Measurements from ENCODE around the gene ATP1B3.
"Not testable (repeated sequence)": the region's sequence is repeated elsewhere in the genome, so short reads cannot be mapped to it uniquely, and the experiment has no call there.

Gene ATP1B3

DNA sequence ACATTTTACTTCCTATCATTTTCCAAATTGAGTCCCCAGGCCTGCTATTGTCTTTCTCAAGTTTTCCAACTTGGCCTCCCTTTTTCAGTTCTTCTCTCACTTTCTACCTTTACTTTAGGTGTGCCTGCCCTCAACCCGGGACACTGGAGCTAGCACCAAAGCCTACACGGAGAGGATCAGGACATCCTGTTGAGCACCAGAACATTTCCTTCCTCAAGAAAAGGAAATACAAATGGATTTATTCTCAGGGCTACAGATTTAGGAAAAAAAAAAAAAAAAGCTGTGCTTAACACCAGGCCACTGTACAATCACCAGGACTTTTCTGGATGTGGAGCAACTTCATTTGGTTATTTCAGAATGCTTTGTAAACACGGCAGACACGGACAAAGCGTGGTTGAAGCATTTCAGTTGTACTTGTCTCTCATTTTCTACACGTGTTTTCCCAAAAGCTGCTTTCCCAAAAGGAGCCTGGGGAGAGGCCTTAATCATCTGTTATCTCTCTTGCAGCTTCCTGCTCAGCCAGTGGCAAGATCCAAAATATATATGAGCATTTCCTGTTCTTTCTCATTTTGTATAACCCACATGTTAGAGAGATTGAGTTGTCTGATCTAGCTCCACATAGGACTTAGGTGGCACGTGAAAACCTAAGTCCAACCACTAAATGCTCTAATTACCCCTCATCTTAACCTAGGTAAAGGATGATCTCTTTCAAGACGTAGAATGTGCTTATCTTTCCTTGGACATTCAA, 15.5 kb upstream of the ATP1B3 start:
- DNase-seq (ENCODE audit: low read depth in 2 of 2) = no peak

GRCh38 chr3:141862279-141862816, 14.1 kb upstream of the ATP1B3 start:
- no peak for DNase-seq (ENCODE audit: low read depth in 2 of 2)

DNA sequence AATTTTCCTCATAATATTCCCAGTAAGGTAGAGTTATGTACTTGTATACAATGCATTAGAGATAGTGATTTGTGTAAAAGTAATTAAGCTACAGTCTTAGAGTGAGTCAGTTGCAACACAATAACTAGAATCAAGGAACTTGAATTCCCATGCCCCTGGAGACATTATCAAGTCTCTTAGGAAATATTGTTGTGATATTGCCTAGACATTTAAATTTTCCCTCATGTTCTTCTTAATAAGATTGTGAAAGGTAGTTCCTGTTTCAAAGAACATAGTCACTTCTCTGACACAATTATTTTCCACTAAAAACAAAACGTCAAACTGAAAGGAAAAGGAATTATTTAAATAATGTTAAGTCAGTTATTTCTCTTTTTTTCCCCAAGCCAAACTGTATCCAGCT, 13.0 kb upstream of the ATP1B3 start:
- DNase-seq (ENCODE audit: low read depth in 2 of 2) = no peak

- no peak for DNase-seq (ENCODE audit: low read depth in 2 of 2)
Measured at GRCh38 chr3:141864281-141864970, 12.0 kb upstream of the ATP1B3 start.

- no peak for DNase-seq (ENCODE audit: low read depth in 2 of 2)
Measured at GRCh38 chr3:141865101-141865500, 11.3 kb upstream of the ATP1B3 start.

DNA sequence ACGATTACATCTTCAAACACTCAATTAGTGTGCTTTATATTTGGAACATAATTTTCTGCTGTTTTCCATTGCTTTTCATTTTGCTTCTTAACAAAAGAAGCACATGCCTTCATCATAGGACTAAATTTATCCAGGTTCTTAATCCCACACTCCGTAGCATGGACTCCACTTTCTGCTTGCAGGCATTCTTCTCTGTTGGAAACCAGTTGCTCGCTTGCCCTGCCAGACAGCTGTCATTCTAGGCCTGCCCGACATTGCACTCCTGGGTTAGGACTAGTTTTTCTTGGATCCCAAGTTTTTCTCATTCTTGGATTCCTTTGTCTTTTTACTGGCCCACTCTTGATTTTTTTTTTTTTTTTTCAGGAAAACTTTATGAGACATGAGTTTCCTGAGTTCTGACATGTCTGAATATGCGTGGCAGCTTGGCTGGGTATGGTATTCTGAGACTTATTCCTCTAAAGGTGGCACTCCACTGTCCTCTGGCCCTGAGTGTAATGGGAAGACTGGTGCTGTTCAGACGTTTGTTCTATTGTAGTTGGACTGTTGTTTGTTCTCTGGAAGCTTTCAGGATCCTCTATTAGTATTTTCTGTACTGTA, 6.3 kb upstream of the ATP1B3 start:
- no peak for DNase-seq (ENCODE audit: low read depth in 2 of 2)

DNA sequence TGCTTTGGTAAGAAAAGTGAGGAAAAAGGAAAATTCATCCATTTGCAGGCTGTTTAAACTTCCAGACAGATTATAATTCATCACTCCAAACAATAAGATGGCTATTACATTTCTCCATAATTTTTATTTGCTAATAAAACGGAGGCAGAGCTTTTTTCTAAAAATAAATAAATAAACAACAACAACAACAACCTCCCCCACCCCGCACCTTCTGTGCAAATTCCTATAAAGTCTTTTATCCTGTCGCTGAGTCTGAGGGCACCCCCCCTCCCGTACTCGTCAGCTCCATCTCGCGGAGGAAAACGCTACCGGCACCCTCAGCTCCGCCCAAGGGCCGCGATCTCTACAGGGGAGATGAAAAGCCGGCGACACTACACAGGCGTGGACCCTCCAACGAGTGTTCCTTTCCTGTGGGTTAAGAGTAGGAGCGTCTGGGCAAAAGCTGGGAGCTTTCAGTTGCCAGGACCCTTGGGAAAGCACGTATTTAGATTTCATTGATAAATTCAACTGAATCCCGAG, 1.0 kb upstream of the ATP1B3 start:
- DNase-seq (ENCODE audit: low read depth in 2 of 2) = peak; percentile 61 to 72

GRCh38 chr3:141875893-141876380, 506 bp upstream of the ATP1B3 start:
- peak; percentile 43 to 54 for DNase-seq (ENCODE audit: low read depth in 2 of 2)

GRCh38 chr3:141876891-141877621, 613 bp downstream of the ATP1B3 start:
- DNase-seq (ENCODE audit: low read depth in 2 of 2) = peak; percentile 46 to 67

GRCh38 chr3:141877911-141878310, 1.5 kb downstream of the ATP1B3 start:
- no peak for DNase-seq (ENCODE audit: low read depth in 2 of 2)

DNA sequence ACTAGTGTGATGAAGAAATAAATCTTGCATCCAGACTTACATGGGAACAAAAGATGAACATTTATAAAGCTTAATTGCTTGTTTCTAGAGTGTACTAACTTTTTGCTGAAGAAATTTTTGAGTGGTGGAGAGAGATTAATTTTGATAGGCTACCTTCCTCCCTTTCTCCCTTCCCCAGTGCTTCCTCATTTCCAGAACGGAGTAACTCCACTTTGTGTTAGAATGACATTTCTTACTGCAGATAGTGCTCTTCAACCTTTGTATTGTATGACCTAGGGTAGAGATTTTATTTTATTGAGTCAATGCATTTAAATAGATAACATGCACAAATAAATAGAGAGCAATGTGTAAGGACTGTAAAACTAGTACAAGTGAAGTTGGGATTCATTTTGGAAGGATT, 1.9 kb downstream of the ATP1B3 start:
- no peak for DNase-seq (ENCODE audit: low read depth in 2 of 2)

- DNase-seq (ENCODE audit: low read depth in 2 of 2) = no peak
Measured at GRCh38 chr3:141878817-141879216, 2.4 kb downstream of the ATP1B3 start.

DNA sequence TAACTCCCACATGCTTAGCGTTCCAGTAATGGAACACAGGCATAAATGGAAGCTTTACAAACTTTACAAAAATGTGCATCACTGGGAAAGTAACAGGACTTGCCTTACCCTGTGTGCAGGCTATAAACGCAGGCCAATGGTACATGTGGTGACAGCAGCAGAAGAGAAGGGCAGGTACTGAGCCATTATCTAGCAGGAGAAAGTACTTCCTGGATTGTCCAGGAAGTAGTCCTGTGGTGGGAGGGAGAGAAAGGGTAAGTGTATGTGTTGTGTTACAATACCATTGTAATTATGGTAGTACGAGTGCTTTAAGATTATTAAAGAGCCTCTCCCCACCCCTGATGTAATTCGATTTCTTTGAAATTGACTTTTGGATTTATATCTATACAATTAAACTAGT, 5.3 kb downstream of the ATP1B3 start:
- no peak for DNase-seq (ENCODE audit: low read depth in 2 of 2)

GRCh38 chr3:141887051-141887450, 10.6 kb downstream of the ATP1B3 start:
- DNase-seq (ENCODE audit: low read depth in 2 of 2) = no peak

- not testable (repeated sequence) for DNase-seq (ENCODE audit: low read depth in 2 of 2)
Measured at GRCh38 chr3:141888548-141888947, 12.1 kb downstream of the ATP1B3 start.

DNA sequence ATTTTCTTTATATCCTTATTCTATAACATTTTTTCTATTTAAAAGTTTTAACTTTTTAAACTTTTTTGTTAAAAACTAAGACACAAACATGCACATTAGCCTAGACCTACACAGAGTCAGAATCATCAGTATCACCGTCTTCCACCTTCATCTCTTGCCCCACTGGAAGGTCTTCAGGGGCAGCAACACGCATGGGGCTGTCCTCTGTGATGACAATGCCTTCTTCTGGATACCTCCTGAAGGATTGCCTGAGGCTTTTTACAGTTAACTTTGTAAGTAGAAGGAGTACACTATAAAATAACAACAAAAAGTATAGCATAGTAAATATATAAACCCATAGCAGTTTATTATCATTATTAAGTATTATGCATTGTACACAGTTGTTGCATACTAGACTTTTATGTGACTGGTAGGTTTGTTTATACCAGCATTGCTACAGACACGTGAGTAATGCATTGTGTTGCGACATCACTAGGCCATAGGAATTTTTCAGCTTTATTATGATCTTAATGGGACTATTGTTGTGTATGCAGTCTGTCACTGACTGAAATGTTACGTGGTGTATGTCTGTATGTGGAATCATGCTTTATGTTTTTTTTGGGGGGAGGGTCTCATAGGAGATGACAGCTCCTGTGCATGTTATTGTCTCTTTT, 18.2 kb downstream of the ATP1B3 start:
- DNase-seq (ENCODE audit: low read depth in 2 of 2) = no peak

- DNase-seq (ENCODE audit: low read depth in 2 of 2) = no peak
Measured at GRCh38 chr3:141895731-141896130, 19.3 kb downstream of the ATP1B3 start.

- no peak for DNase-seq (ENCODE audit: low read depth in 2 of 2)
Measured at GRCh38 chr3:141898908-141899307, 22.5 kb downstream of the ATP1B3 start.

GRCh38 chr3:141900343-141900742, 23.9 kb downstream of the ATP1B3 start:
- no peak for DNase-seq (ENCODE audit: low read depth in 2 of 2)

DNA sequence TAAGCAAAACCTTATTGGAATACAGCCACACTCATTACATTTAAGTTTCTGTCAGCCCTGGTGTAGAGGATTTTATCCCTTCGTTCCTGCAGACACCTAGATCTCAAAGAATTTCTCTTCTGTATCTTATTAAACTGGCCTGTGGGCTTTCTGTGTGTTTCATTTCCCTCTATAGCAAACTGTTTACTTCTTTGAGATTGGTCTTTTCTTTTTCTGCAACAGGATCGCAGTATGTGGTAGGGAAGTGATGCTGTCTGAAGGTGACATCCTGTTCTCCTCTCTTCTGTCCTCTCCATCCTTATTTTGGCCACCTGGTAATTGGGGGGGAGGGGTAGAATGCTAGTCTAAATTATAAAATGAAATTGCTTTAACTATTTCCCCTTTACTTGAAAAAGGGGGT, 25.5 kb downstream of the ATP1B3 start:
- DNase-seq (ENCODE audit: low read depth in 2 of 2) = no peak

DNA sequence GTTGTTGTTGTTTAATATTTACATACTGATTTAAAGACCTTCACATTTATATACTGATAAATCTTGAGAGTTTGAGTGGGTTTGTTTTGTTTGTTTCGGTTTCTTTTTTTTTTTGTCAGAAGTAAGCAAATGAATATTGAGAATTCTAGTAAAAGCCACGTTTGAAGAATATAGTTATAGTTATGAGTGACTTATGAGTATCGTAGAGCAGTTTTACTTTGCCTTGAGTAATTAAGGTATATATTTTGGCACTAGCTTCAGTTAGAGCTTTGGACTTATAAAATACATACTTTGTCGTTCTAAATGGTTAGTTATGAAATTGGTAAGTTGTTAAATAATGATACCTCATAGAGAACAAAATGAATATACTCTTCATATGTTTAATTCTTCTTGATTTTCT, 27.8 kb downstream of the ATP1B3 start:
- no peak for DNase-seq (ENCODE audit: low read depth in 2 of 2)
